SK-N-SH (cell line): Measurements from ENCODE around the gene GPM6B. TPM values are rescaled to one million over a fixed set of nuclear protein-coding genes. Genes with fewer than 3 reads are reported as not detected.

Experiments used
- CTCF ChIA-PET: fragments of 300-600, 350-600 bp; formaldehyde crosslinking; extraction: SDS; loops from one replicate; lab custom pipeline; 2021; lab: Yijun Ruan, JAX
- POLR2A ChIA-PET: fragments of 350-600 bp; sonication (Branson Sonifier 250); formaldehyde crosslinking; extraction: SDS; loops from one replicate; lab custom pipeline; 2020; ENCODE audit warnings: antibody characterized with exemption, inconsistent platforms; lab: Yijun Ruan, JAX
- DNase-seq: peaks from one replicate; pipeline ENCODE4 v3.0.0; 2012
- H2AFZ ChIP-seq: fragments of 200-600 bp; sonication (generic); 2 replicates; pipeline ENCODE4 v1.8.1; 2016; ENCODE audit warnings: antibody characterized with exemption, mild to moderate bottlenecking, low read depth
- H3F3A ChIP-seq: fragments of 200-600 bp; sonication (generic); replicated peaks from 2 replicates; pipeline ENCODE3; 2016; ENCODE audit warnings: antibody characterized with exemption, mild to moderate bottlenecking; ENCODE audit not compliant: insufficient read depth
- H3K27ac ChIP-seq, 2 experiments: fragments of 200-500 bp in 1 of 2; fragments of 200-600 bp in 1 of 2; sonication (Bioruptor generic) in 1 of 2; sonication (generic), shearing (Covaris generic) in 1 of 2; 2 replicates each; pipeline versions ENCODE4 v1.5.1 to v1.6.1; 2014 to 2016; ENCODE audit warnings: low read depth in 2 of 2, inconsistent platforms in 1 of 2, low read length in 1 of 2, mild to moderate bottlenecking in 1 of 2, mixed read lengths in 1 of 2
- H3K27me3 ChIP-seq: fragments of 200-600 bp; sonication (generic), shearing (Covaris generic); 2 replicates; pipeline ENCODE4 v1.6.1; 2016; ENCODE audit warnings: mixed run types; ENCODE audit not compliant: insufficient read depth
- H3K36me3 ChIP-seq, 2 experiments: fragments of 200-500 bp in 1 of 2; fragments of 200-600 bp in 1 of 2; sonication (Bioruptor generic) in 1 of 2; sonication (generic) in 1 of 2; replicated peaks in 1 of 2; 2 replicates each; pipeline versions ENCODE3 to v1.5.1; 2014 to 2016; ENCODE audit warnings: low read length in 1 of 2, mild to moderate bottlenecking in 1 of 2; ENCODE audit not compliant: insufficient read depth in 2 of 2, control insufficient read depth in 1 of 2
- H3K4me1 ChIP-seq, 2 experiments: fragments of 200-500 bp in 1 of 2; fragments of 200-600 bp in 1 of 2; sonication (Bioruptor generic) in 1 of 2; sonication (generic), shearing (Covaris generic) in 1 of 2; 2 replicates each; pipeline versions ENCODE4 v1.5.1 to v1.6.1; 2014 to 2016; ENCODE audit warnings: low read depth in 1 of 2, low read length in 1 of 2, mixed run types in 1 of 2; ENCODE audit not compliant: insufficient read depth in 2 of 2, control insufficient read depth in 1 of 2
- H3K4me2 ChIP-seq: fragments of 200-600 bp; sonication (generic), shearing (Covaris generic); 2 replicates; pipeline ENCODE4 v1.6.1; 2017; ENCODE audit warnings: mixed run types
- H3K4me3 ChIP-seq, 2 experiments: fragments of 200-500 bp in 1 of 2; fragments of 200-600 bp in 1 of 2; sonication (Bioruptor generic) in 1 of 2; sonication (generic), shearing (Covaris generic) in 1 of 2; 2 replicates each; pipeline versions ENCODE4 v1.5.1 to v1.8.1; 2014 to 2016; ENCODE audit warnings: low read depth in 2 of 2, inconsistent platforms in 1 of 2, low read length in 1 of 2, mild to moderate bottlenecking in 1 of 2, mixed read lengths in 1 of 2, moderate library complexity in 1 of 2
- H3K79me2 ChIP-seq: fragments of 200-600 bp; sonication (generic); 2 replicates; pipeline ENCODE4 v1.8.1; 2017; ENCODE audit warnings: mild to moderate bottlenecking; ENCODE audit not compliant: insufficient read depth
- H3K9ac ChIP-seq: fragments of 200-600 bp; sonication (generic); 2 replicates; pipeline ENCODE4 v1.6.1; 2017; ENCODE audit warnings: mixed run types
- H3K9me2 ChIP-seq: fragments of 200-600 bp; sonication (generic); 2 replicates; pipeline ENCODE4 v1.6.1; 2017; ENCODE audit warnings: mixed run types
- H3K9me3 ChIP-seq: fragments of 200-600 bp; sonication (generic); 2 replicates; pipeline ENCODE4 v1.6.1; 2017; ENCODE audit warnings: mixed run types, mild to moderate bottlenecking, moderate library complexity
- H4K20me1 ChIP-seq: fragments of 200-600 bp; sonication (generic); 2 replicates; pipeline ENCODE4 v1.6.1; 2017; ENCODE audit warnings: mild to moderate bottlenecking, mixed run types; ENCODE audit not compliant: insufficient read depth
- CHD2 ChIP-seq: fragments of 150-350 bp; IDR thresholded peaks from 2 replicates; pipeline ENCODE4 v1.6.1; 2018; ENCODE audit warnings: low read length; ENCODE audit not compliant: partially characterized antibody
- EP300 ChIP-seq, 2 experiments: IDR thresholded peaks; 2 replicates each; pipeline versions ENCODE4 v1.4.0 to v1.6.1; 2012; ENCODE audit warnings: borderline replicate concordance in 1 of 2, low read depth in 1 of 2, low read length in 1 of 2
- EZH2phosphoT487 ChIP-seq: fragments of 200-600 bp; sonication (generic); IDR thresholded peaks from 2 replicates; pipeline ENCODE4 v1.6.1; 2017; ENCODE audit warnings: low read depth, mixed run types, mild to moderate bottlenecking, antibody characterized with exemption, moderate library complexity, borderline replicate concordance
- FOXJ3 ChIP-seq: sonication (generic); formaldehyde crosslinking; IDR thresholded peaks from 2 replicates; pipeline ENCODE4 v1.5.1; 2020; ENCODE audit warnings: mild to moderate bottlenecking, missing genetic modification reagents
- FOXM1 ChIP-seq: IDR thresholded peaks from 2 replicates; pipeline ENCODE4 v1.4.0; 2012; ENCODE audit warnings: low read depth, mild to moderate bottlenecking
- GABPA ChIP-seq: IDR thresholded peaks from 2 replicates; pipeline ENCODE4 v1.4.0; 2012; ENCODE audit warnings: low read depth, mild to moderate bottlenecking
- IRF3 ChIP-seq: fragments of 150-350 bp; IDR thresholded peaks from 2 replicates; pipeline ENCODE4 v1.6.1; 2016; ENCODE audit warnings: mild to moderate bottlenecking, low read depth, low read length
- JUND ChIP-seq: IDR thresholded peaks from 2 replicates; pipeline ENCODE4 v1.4.0; 2012
- MEF2A ChIP-seq: IDR thresholded peaks from 2 replicates; pipeline ENCODE4 v1.4.0; 2012; ENCODE audit warnings: low read depth, borderline replicate concordance
- MXI1 ChIP-seq: IDR thresholded peaks from 2 replicates; pipeline ENCODE4 v1.6.1; 2012; ENCODE audit warnings: mild to moderate bottlenecking, low read depth, low read length, improper control_type of control experiment
- NRF1 ChIP-seq: IDR thresholded peaks from 2 replicates; pipeline ENCODE4 v1.6.1; 2012; ENCODE audit warnings: low read depth, mild to moderate bottlenecking, low read length
- RAD21 ChIP-seq: IDR thresholded peaks from 2 replicates; pipeline ENCODE4 v1.6.1; 2012; ENCODE audit warnings: mild to moderate bottlenecking, low read length
- RCOR1 ChIP-seq: fragments of 150-350 bp; IDR thresholded peaks from 2 replicates; pipeline ENCODE4 v1.6.1; 2017; ENCODE audit warnings: antibody characterized with exemption, low read length
- SIN3A ChIP-seq: IDR thresholded peaks from 2 replicates; pipeline ENCODE4 v1.6.1; 2012; ENCODE audit warnings: low read depth, mild to moderate bottlenecking, low read length, moderate library complexity, borderline replicate concordance
- SMC3 ChIP-seq: IDR thresholded peaks from 2 replicates; pipeline ENCODE4 v1.6.1; 2012; ENCODE audit warnings: low read depth, low read length, improper control_type of control experiment
- TAF1 ChIP-seq: IDR thresholded peaks from 2 replicates; pipeline ENCODE4 v1.6.1; 2012; ENCODE audit warnings: low read depth, mild to moderate bottlenecking, low read length, moderate library complexity, borderline replicate concordance
- TCF12 ChIP-seq: IDR thresholded peaks from 2 replicates; pipeline ENCODE4 v1.4.0; 2012
- TEAD4 ChIP-seq: IDR thresholded peaks from 2 replicates; pipeline ENCODE4 v1.4.0; 2012; ENCODE audit warnings: mild to moderate bottlenecking, borderline replicate concordance; ENCODE audit not compliant: insufficient read depth
- WGBS: methylation state at CpG from one replicate; pipeline ENCODE4 v1.1.6; 2017; ENCODE audit warnings: low lambda C conversion rate; 5-methylcytosine and 5-hydroxymethylcytosine counted together
- polyA plus RNA-seq, 3 experiments: library from polyadenylated mRNA; depleted of rRNA; stranded (reverse); fragments of >200 nt; gene quantifications; 2 replicates each; pipeline ENCODE4 v1.2.3, GENCODE V29; 2012
- TF ChIP-seq, protein P1 (sequence below): IDR thresholded peaks from 2 replicates; pipeline ENCODE4 v1.6.1; 2012; ENCODE audit warnings: mild to moderate bottlenecking, low read depth, low read length, moderate library complexity
- TF ChIP-seq, protein P2 (sequence below): IDR thresholded peaks from 2 replicates; pipeline ENCODE4 v1.4.0; 2012; ENCODE audit warnings: low read depth

The GPM6B gene
- polyA plus RNA-seq, 1 of the 3 experiments (the other 2 are of a cell fraction), result 1.2 TPM

DNA sequence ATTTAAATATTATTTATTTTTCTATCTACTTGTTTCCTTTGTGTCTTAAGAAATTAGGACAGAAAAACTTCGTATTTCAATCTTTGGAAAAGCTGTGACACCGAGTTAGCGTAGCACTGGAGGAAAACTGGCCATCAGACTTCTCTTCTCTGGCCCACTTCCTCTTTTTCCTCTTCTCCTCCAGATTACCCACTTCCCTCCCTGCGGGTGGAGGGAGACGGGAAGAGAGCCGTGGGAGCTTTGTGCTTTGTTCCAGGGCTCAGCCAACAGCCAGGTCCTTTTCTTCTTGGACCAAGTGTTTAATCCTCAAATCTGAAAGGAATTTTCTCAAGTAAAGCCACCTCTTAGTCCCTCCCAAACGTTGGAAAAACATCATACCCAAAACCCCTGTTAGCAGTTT, 52.6 kb downstream of the GPM6B start:
- Histone ChIP-seq H4K20me1 (no peaks in the 10 kb centered on the region), H3K9me3 (no peaks in the 10 kb centered on the region), H3F3A (no peaks in the 10 kb centered on the region), H3K27ac (no peak overlapping the region), H3K9me2 (no peaks in the 10 kb centered on the region), H3K36me3 (peaks cover 66 to 88% of the 10 kb centered on the region in 2 experiments), H2AFZ (no peak overlapping the region), H3K4me1 (peaks cover 0 to 2% of the 10 kb centered on the region in 2 experiments; a peak in 1 of 4 replicates), H3K4me3 (no peak overlapping the region), H3K4me2 (no peak overlapping the region), H3K27me3 (no peaks in the 10 kb centered on the region), H3K79me2 (no peaks in the 10 kb centered on the region; the same call in 1 of the 2 replicates), H3K9ac (no peak overlapping the region)
- ChIA-PET CTCF (interaction anchor here (0.7 to 4.2 kb wide), 8 partner anchors 11 to 267 kb away, joined by 3 to 20 read pairs (median 4); partner anchors contain the start of genes GEMIN8, OFD1 and TRAPPC2), POLR2A (no interaction called here)
- no peak for DNase-seq
- TF ChIP-seq EZH2phosphoT487 (no peak), JUND (no peak), TEAD4 (no peak), CHD2 (no peak), TCF12 (no peak), IRF3 (no peak), SIN3A (no peak), NRF1 (no peak), FOXM1 (no peak), EP300 (IDR thresholded peaks at IDR 0.05; ENCODE audit: borderline replicate concordance in 1 of 2, low read depth in 1 of 2, low read length in 1 of 2) (no peak), MXI1 (no peak), SMC3 (no peak), GABPA (no peak), RAD21 (no peak), TAF1 (no peak), FOXJ3 (no peak), RCOR1 (no peak), MEF2A (no peak)
- TF ChIP-seq, protein P1, sequence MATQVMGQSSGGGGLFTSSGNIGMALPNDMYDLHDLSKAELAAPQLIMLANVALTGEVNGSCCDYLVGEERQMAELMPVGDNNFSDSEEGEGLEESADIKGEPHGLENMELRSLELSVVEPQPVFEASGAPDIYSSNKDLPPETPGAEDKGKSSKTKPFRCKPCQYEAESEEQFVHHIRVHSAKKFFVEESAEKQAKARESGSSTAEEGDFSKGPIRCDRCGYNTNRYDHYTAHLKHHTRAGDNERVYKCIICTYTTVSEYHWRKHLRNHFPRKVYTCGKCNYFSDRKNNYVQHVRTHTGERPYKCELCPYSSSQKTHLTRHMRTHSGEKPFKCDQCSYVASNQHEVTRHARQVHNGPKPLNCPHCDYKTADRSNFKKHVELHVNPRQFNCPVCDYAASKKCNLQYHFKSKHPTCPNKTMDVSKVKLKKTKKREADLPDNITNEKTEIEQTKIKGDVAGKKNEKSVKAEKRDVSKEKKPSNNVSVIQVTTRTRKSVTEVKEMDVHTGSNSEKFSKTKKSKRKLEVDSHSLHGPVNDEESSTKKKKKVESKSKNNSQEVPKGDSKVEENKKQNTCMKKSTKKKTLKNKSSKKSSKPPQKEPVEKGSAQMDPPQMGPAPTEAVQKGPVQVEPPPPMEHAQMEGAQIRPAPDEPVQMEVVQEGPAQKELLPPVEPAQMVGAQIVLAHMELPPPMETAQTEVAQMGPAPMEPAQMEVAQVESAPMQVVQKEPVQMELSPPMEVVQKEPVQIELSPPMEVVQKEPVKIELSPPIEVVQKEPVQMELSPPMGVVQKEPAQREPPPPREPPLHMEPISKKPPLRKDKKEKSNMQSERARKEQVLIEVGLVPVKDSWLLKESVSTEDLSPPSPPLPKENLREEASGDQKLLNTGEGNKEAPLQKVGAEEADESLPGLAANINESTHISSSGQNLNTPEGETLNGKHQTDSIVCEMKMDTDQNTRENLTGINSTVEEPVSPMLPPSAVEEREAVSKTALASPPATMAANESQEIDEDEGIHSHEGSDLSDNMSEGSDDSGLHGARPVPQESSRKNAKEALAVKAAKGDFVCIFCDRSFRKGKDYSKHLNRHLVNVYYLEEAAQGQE, result no peak
- TF ChIP-seq, protein P2, sequence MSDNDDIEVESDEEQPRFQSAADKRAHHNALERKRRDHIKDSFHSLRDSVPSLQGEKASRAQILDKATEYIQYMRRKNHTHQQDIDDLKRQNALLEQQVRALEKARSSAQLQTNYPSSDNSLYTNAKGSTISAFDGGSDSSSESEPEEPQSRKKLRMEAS, result no peak
- 85% methylated on average over 7 of the region's 7 CpGs for WGBS
